ENCODE measurements around the gene GPBP1L1. TPM values are rescaled to one million over a fixed set of nuclear protein-coding genes. Genes with fewer than 3 reads are reported as not detected.
A peak's percentile ranks its signal among the peaks of the same experiment; 100 is the strongest.

The GPBP1L1 gene
- total and polyA plus RNA-seq, 2 of the 13 experiments (the other 11 are each of a cell fraction or from before 2014, with no cell fraction given) = 45.9 to 86.1 TPM

- TF ChIP-seq, protein P1, sequence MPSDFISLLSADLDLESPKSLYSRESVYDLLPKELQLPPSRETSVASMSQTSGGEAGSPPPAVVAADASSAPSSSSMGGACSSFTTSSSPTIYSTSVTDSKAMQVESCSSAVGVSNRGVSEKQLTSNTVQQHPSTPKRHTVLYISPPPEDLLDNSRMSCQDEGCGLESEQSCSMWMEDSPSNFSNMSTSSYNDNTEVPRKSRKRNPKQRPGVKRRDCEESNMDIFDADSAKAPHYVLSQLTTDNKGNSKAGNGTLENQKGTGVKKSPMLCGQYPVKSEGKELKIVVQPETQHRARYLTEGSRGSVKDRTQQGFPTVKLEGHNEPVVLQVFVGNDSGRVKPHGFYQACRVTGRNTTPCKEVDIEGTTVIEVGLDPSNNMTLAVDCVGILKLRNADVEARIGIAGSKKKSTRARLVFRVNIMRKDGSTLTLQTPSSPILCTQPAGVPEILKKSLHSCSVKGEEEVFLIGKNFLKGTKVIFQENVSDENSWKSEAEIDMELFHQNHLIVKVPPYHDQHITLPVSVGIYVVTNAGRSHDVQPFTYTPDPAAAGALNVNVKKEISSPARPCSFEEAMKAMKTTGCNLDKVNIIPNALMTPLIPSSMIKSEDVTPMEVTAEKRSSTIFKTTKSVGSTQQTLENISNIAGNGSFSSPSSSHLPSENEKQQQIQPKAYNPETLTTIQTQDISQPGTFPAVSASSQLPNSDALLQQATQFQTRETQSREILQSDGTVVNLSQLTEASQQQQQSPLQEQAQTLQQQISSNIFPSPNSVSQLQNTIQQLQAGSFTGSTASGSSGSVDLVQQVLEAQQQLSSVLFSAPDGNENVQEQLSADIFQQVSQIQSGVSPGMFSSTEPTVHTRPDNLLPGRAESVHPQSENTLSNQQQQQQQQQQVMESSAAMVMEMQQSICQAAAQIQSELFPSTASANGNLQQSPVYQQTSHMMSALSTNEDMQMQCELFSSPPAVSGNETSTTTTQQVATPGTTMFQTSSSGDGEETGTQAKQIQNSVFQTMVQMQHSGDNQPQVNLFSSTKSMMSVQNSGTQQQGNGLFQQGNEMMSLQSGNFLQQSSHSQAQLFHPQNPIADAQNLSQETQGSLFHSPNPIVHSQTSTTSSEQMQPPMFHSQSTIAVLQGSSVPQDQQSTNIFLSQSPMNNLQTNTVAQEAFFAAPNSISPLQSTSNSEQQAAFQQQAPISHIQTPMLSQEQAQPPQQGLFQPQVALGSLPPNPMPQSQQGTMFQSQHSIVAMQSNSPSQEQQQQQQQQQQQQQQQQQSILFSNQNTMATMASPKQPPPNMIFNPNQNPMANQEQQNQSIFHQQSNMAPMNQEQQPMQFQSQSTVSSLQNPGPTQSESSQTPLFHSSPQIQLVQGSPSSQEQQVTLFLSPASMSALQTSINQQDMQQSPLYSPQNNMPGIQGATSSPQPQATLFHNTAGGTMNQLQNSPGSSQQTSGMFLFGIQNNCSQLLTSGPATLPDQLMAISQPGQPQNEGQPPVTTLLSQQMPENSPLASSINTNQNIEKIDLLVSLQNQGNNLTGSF (CRISPR knock-in tag; IDR thresholded peaks at IDR 0.05) = no peak
- TF ChIP-seq ZNF629 (CRISPR knock-in tag; conservative IDR thresholded peaks at IDR 0.05) (peak; percentile 94), ZNF251 (CRISPR knock-in tag; IDR thresholded peaks at IDR 0.05) (no peak), GATAD2A (CRISPR knock-in tag; IDR thresholded peaks at IDR 0.05) (peak; percentile 74), CCDC6 (CRISPR knock-in tag; IDR thresholded peaks at IDR 0.05) (no peak; the same call in 1 of the 2 replicates), ZNF577 (CRISPR knock-in tag; IDR thresholded peaks at IDR 0.05; ENCODE audit: borderline replicate concordance, low read depth) (no peak), ARNT2 (CRISPR knock-in tag; IDR thresholded peaks at IDR 0.05; ENCODE audit: low read depth) (0 out of 2 replicates have a peak, but pooled peaks have one; percentile 37), ZMYM3 (CRISPR knock-in tag; IDR thresholded peaks at IDR 0.05) (peak; percentile 49; the same call in 1 of the 2 replicates), FUBP1 (CRISPR knock-in tag; IDR thresholded peaks at IDR 0.05; ENCODE audit: borderline replicate concordance) (no peak), TGIF2 (CRISPR knock-in tag; IDR thresholded peaks at IDR 0.05) (peak; percentile 90), TBX2 (CRISPR knock-in tag; IDR thresholded peaks at IDR 0.05; ENCODE audit: borderline replicate concordance) (peak; percentile 65), MAZ (IDR thresholded peaks at IDR 0.05; ENCODE audit: borderline replicate concordance, low read depth, low read length) (peak; percentile 61; the same call in 1 of the 2 replicates), MAZ (CRISPR knock-in tag; IDR thresholded peaks at IDR 0.05; ENCODE audit: low read depth) (peak; percentile 20; the same call in 1 of the 2 replicates)
- TF ChIP-seq, protein P2, sequence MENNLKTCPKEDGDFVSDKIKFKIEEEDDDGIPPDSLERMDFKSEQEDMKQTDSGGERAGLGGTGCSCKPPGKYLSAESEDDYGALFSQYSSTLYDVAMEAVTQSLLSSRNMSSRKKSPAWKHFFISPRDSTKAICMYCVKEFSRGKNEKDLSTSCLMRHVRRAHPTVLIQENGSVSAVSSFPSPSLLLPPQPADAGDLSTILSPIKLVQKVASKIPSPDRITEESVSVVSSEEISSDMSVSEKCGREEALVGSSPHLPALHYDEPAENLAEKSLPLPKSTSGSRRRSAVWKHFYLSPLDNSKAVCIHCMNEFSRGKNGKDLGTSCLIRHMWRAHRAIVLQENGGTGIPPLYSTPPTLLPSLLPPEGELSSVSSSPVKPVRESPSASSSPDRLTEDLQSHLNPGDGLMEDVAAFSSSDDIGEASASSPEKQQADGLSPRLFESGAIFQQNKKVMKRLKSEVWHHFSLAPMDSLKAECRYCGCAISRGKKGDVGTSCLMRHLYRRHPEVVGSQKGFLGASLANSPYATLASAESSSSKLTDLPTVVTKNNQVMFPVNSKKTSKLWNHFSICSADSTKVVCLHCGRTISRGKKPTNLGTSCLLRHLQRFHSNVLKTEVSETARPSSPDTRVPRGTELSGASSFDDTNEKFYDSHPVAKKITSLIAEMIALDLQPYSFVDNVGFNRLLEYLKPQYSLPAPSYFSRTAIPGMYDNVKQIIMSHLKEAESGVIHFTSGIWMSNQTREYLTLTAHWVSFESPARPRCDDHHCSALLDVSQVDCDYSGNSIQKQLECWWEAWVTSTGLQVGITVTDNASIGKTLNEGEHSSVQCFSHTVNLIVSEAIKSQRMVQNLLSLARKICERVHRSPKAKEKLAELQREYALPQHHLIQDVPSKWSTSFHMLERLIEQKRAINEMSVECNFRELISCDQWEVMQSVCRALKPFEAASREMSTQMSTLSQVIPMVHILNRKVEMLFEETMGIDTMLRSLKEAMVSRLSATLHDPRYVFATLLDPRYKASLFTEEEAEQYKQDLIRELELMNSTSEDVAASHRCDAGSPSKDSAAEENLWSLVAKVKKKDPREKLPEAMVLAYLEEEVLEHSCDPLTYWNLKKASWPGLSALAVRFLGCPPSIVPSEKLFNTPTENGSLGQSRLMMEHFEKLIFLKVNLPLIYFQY (CRISPR knock-in tag; IDR thresholded peaks at IDR 0.05; ENCODE audit: borderline replicate concordance) = no peak
- TF ChIP-seq, protein P3, sequence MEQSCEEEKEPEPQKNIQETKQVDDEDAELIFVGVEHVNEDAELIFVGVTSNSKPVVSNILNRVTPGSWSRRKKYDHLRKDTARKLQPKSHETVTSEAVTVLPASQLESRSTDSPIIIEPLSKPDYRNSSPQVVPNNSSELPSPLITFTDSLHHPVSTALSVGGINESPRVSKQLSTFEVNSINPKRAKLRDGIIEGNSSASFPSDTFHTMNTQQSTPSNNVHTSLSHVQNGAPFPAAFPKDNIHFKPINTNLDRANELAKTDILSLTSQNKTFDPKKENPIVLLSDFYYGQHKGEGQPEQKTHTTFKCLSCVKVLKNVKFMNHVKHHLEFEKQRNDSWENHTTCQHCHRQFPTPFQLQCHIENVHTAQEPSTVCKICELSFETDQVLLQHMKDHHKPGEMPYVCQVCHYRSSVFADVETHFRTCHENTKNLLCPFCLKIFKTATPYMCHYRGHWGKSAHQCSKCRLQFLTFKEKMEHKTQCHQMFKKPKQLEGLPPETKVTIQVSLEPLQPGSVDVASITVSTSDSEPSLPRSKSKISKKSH (CRISPR knock-in tag; IDR thresholded peaks at IDR 0.05; ENCODE audit: borderline replicate concordance) = no peak
Measured at GRCh38 chr1:45687754-45688740, 1.7 kb upstream of the GPBP1L1 start, which contains the start of gene TMEM69 (continued).
